Measurements from ENCODE around the gene EPB42.

- TF ChIP-seq TAF1 (IDR thresholded peaks at IDR 0.05; ENCODE audit: borderline replicate concordance, low read depth, low read length) = no peak
- TF ChIP-seq POLR2A (IDR thresholded peaks at IDR 0.05; ENCODE audit: low read depth, low read length) = no peak
Measured at GRCh38 chr15:43221422-43221821, 604 bp upstream of the EPB42 start.

Data from GM12892 (cell line).